Esophagus muscularis mucosa (tissue), 4 donors: ENCODE measurements around the gene RABEP2. TPM values are rescaled to one million over a fixed set of nuclear protein-coding genes. Genes with fewer than 3 reads are reported as not detected.
"Not testable (repeated sequence)": the region's sequence is repeated elsewhere in the genome, so short reads cannot be mapped to it uniquely, and the experiment has no call there.

Experiments used
- DNase-seq: peaks from one replicate; pipeline ENCODE4 v3.0.0-alpha.2; 2017; ENCODE audit errors: extremely low spot score
- H3K27ac ChIP-seq, 4 donors: fragments of 200-600 bp; sonication (generic); replicated peaks in 1 of 4; 1 replicate in 3 of 4; 2 replicates in 1 of 4; pipeline ENCODE4 v1.5.1; 2016 to 2019; ENCODE audit warnings: mild to moderate bottlenecking in 1 of 4
- H3K27me3 ChIP-seq, 4 donors: fragments of 200-600 bp; sonication (generic); one replicate each; pipeline versions ENCODE4 v1.5.1 to v1.6.0; 2016 to 2019
- H3K36me3 ChIP-seq, 4 donors: fragments of 200-600 bp; sonication (generic); one replicate each; pipeline ENCODE4 v1.5.1; 2016 to 2019
- H3K4me1 ChIP-seq, 4 donors: fragments of 200-600 bp; sonication (generic); one replicate each; pipeline ENCODE4 v1.5.1; 2016 to 2019
- H3K4me3 ChIP-seq, 4 donors: fragments of 200-600 bp; sonication (generic); 1 replicate in 2 of 4; 2 replicates in 2 of 4; pipeline ENCODE4 v1.5.1; 2016 to 2019; ENCODE audit warnings: mild to moderate bottlenecking in 4 of 4, moderate library complexity in 1 of 4
- H3K9me3 ChIP-seq, 4 donors: fragments of 200-600 bp; sonication (generic); 1 replicate in 3 of 4; 2 replicates in 1 of 4; pipeline ENCODE4 v1.5.1; 2016 to 2019
- EP300 ChIP-seq: sonication (generic); formaldehyde crosslinking; IDR thresholded peaks from one replicate; pipeline ENCODE4 v1.6.1; 2017; ENCODE audit warnings: antibody characterized with exemption
- POLR2A ChIP-seq: fragments of 450-650 bp; IDR thresholded peaks from one replicate; pipeline ENCODE4 v1.6.1; 2017; ENCODE audit warnings: antibody characterized with exemption, moderate library complexity, mild to moderate bottlenecking, low read depth
- POLR2AphosphoS5 ChIP-seq, 2 donors: sonication (generic); formaldehyde crosslinking; IDR thresholded peaks; one replicate each; pipeline ENCODE4 v1.6.1; 2017; ENCODE audit warnings: antibody characterized with exemption in 2 of 2
- WGBS: methylation state at CpG from one replicate; pipeline ENCODE4 v1.1.5; 2018; 5-methylcytosine and 5-hydroxymethylcytosine counted together
- intact Hi-C: fragments of 100-400 bp; cut with DNase I; formaldehyde crosslinking; loops from one replicate; pipeline ENCODE4 v1.15.1; 2023
- total RNA-seq, 4 donors: library from RNA; depleted of rRNA; stranded (reverse); fragments of >200 nt; gene quantifications; one replicate each; pipeline versions ENCODE4 v1.1.0 to v1.2.1, GENCODE V29; 2016
- TF ChIP-seq, protein P1 (sequence below), 3 experiments: fragments of 200-600 bp in 2 of 3; fragments of 450-650 bp in 1 of 3; sonication (generic) in 2 of 3; IDR thresholded peaks; one replicate each; pipeline ENCODE4 v1.5.1; 2017 to 2019; ENCODE audit warnings: antibody characterized with exemption in 3 of 3, mild to moderate bottlenecking in 2 of 3, moderate library complexity in 1 of 3

The RABEP2 gene
- total RNA-seq, 4 donors from 2014 or later = 15.0 to 27.2 (median 16.7) TPM

DNA sequence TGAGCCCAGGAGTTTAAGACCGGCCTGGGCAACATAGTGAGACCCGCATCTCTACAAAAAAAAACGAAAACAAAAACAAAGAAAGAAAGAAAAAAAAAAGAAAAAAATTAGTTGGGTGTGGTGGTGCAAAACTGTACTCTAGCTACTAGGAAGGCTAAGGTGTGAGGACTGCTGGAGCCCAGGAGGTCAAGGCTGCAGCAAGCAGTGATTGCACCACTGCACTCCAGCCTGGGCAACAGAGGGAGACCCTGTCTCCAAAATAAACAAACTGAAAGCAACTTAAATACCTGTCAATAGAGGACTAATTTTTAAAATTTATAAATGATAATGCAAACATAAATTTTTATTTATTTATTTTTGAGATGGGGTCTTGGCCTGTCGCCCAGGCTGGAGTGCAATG lies 29.4 kb downstream of the RABEP2 start:
- no peak overlapping the region for H3K27ac ChIP-seq
- no peaks in the 10 kb centered on the region for H3K27me3 ChIP-seq
- TF ChIP-seq POLR2AphosphoS5 (IDR thresholded peaks at IDR 0.05) (no peak), POLR2A (no peak), EP300 (no peak)
- TF ChIP-seq, protein P1, sequence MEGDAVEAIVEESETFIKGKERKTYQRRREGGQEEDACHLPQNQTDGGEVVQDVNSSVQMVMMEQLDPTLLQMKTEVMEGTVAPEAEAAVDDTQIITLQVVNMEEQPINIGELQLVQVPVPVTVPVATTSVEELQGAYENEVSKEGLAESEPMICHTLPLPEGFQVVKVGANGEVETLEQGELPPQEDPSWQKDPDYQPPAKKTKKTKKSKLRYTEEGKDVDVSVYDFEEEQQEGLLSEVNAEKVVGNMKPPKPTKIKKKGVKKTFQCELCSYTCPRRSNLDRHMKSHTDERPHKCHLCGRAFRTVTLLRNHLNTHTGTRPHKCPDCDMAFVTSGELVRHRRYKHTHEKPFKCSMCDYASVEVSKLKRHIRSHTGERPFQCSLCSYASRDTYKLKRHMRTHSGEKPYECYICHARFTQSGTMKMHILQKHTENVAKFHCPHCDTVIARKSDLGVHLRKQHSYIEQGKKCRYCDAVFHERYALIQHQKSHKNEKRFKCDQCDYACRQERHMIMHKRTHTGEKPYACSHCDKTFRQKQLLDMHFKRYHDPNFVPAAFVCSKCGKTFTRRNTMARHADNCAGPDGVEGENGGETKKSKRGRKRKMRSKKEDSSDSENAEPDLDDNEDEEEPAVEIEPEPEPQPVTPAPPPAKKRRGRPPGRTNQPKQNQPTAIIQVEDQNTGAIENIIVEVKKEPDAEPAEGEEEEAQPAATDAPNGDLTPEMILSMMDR (IDR thresholded peaks at IDR 0.05) = no peak
- H3K9me3 ChIP-seq = no peaks in the 10 kb centered on the region
- no peaks in the 10 kb centered on the region for H3K4me1 ChIP-seq
- no peaks in the 10 kb centered on the region for H3K36me3 ChIP-seq
- intact Hi-C loops = no loop called here
- H3K4me3 ChIP-seq = no peak overlapping the region
- 85% methylated on average over 4 of the region's 4 CpGs for WGBS
- DNase-seq = no peak

DNA sequence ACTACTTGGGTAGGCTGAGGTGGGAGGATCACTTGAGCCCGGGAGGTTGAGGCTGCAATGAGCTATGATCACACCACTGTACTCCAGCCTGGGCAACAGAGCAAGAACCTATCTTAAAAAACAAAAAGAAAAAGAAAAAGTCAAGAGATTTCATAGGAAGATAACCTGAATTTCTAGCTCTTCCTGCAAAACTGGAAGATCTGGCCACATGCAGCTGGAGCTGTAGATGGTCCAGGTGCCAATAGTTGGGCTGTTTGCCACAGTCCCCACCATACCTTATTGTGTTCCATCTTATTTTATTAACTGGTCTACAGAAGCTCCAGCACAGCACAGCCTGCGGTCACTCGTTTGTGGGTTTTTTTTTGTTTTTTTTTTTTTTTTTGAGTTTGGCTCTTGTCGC lies 31.7 kb downstream of the RABEP2 start:
- no peak for DNase-seq
- no peaks in the 10 kb centered on the region for H3K9me3 ChIP-seq
- no peaks in the 10 kb centered on the region for H3K36me3 ChIP-seq
- H3K27me3 ChIP-seq = no peaks in the 10 kb centered on the region
- intact Hi-C loops = no loop called here
- no peak overlapping the region for H3K27ac ChIP-seq
- 84% methylated on average over 4 of the region's 4 CpGs for WGBS
- no peaks in the 10 kb centered on the region for H3K4me1 ChIP-seq
- no peak overlapping the region for H3K4me3 ChIP-seq
- TF ChIP-seq EP300 (no peak), POLR2A (no peak), POLR2AphosphoS5 (IDR thresholded peaks at IDR 0.05) (no peak)
- TF ChIP-seq, protein P1 (IDR thresholded peaks at IDR 0.05) = no peak

DNA sequence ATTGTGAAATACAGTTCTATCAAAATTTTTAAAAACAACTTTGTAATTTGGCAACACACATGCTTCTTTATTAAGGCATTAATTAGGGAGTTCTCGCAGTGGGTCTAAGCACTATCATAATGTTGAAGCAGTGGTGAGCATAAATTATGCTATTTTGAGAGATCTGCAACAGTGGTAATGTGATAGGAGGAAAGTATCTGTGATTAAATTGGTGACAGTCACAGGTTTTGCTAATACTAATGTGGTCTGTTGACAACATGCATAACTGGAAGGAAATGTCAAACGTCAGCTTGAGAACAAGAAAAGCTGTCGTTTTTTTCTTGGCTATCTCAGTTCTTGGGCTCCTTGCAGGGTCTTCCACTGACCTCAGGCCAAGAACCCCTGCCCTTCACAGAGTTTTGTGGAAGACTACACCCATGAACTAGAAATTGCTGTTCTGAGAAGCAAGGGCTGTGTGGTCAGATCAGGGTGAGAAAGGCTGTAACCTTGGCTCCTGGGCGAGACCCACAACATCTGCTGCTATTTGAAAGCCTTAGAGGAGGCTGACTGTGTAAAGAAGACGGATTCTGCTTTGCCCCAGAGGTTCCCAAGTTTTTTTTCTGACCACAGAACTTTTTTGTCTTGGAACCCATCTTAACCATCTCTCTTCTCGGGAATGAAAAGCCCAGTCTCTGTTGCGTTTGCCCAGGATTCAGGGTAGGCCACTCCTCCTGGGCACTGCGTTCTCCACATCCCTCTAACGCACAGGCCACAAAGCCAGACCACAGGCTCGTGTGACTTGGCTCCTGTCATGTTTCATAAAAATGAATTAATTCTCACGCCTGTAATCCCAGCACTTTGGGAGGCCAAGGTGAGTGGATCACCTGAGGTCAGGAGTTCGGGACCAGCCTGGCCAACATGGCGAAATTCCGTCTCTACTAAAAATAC lies 32.8 kb downstream of the RABEP2 start:
- Histone ChIP-seq H3K9me3 (no peaks in the 10 kb centered on the region), H3K27me3 (no peaks in the 10 kb centered on the region), H3K36me3 (no peaks in the 10 kb centered on the region), H3K4me1 (no peaks in the 10 kb centered on the region), H3K27ac (no peak overlapping the region), H3K4me3 (no peak overlapping the region)
- TF ChIP-seq, protein P1 (IDR thresholded peaks at IDR 0.05) = no peak
- TF ChIP-seq POLR2A (no peak), EP300 (no peak), POLR2AphosphoS5 (IDR thresholded peaks at IDR 0.05) (no peak)
- WGBS = 72% methylated on average over 14 of the region's 14 CpGs
- no peak for DNase-seq
- intact Hi-C loops = no loop called here

DNA sequence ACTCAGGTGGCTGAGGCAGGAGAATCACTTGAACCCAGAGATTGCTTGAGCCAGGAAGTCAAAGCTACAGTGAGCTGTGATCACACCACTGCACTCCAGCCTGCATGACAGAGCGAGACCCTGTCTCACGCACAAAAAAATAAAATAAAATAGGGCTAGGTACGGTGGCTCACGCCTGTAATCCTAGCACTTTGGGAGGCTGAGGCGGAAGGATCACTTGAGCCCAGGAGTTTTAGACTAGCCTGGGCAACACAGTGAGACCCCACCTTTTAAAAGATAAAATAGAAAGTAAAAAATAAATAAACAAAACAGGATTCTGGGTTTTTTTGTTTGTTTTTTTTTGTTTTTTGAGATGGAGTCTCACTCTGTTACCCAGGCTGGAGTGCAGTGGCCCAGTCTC lies 34.7 kb downstream of the RABEP2 start:
- intact Hi-C loops, H3K36me3 ChIP-seq, H3K27me3 ChIP-seq, H3K4me1 ChIP-seq, H3K9me3 ChIP-seq, H3K4me3 ChIP-seq, H3K27ac ChIP-seq, DNase-seq: not testable (repeated sequence)
- WGBS = 91% methylated on average over 5 of the region's 5 CpGs

DNA sequence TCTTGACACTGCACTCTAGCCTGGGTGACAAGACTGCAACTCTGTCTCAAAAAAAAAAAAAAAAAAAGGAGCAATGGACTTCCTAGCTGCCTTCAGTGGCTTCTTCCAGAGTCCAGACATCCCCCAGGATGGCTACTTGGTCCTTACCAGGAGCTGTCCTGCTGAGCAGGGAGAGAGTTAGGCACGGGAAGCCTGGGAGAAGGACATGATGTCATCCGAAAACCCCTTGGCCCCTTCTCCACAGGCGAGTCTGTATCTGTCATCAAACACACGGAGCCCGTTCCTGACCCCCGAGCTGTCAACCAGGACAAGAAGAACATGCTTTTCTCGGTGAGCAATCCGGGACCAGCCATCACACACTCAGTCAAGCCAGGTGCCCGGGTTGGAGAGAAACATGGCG lies 38.1 kb downstream of the RABEP2 start:
- intact Hi-C loops = no loop called here
- WGBS = 76% methylated on average over 9 of the region's 10 CpGs
- Histone ChIP-seq H3K9me3 (no peaks in the 10 kb centered on the region), H3K27ac (no peak overlapping the region), H3K36me3 (no peaks in the 10 kb centered on the region), H3K4me1 (peaks cover 0 to 4% (median 0%) of the 10 kb centered on the region in 4 donors), H3K27me3 (peaks cover 0 to 19% (median 3%) of the 10 kb centered on the region in 4 donors), H3K4me3 (no peak overlapping the region)
- TF ChIP-seq, protein P1 (IDR thresholded peaks at IDR 0.05) = no peak
- TF ChIP-seq POLR2AphosphoS5 (IDR thresholded peaks at IDR 0.05) = no peak
- no peak for TF ChIP-seq EP300
- TF ChIP-seq POLR2A = no peak
- DNase-seq = no peak
